ENCODE results near the gene BRSK2. TPM values are rescaled to one million over a fixed set of nuclear protein-coding genes. Genes with fewer than 3 reads are reported as not detected.

The BRSK2 gene
- total RNA-seq, 3 donors from 2014 or later (not counting 1 experiment from before 2014, with no cell fraction given): 0.11 to 0.14 TPM; not detected in 1

GRCh38 chr11:1511937-1512496 is 122.3 kb downstream of the BRSK2 start:
- intact Hi-C loops (cut with micrococcal nuclease): no loop called here
- H3K4me1 ChIP-seq (ENCODE audit: control insufficient read depth, insufficient read depth, low read length): peaks cover 50% of the 10 kb centered on the region
- Mint-ChIP-seq H3K4me1 (peaks cover 50 to 83% of the 10 kb centered on the region in 2 donors), H3K9me3 (no peaks in the 10 kb centered on the region), H3K27ac (peak overlapping the region; percentile 26 to 55), H3K4me3 (no peak overlapping the region), H3K36me3 (no peaks in the 10 kb centered on the region), H3K27me3 (ENCODE audit: low read depth in 2 of 2) (no peaks in the 10 kb centered on the region)
- WGBS (ENCODE audit: insufficient coverage): 84% methylated on average over 12 of the region's 12 CpGs
- H3K27ac ChIP-seq (ENCODE audit: low read length): no peak overlapping the region
- no peaks in the 10 kb centered on the region for H3K9me3 ChIP-seq (ENCODE audit: control insufficient read depth, insufficient read depth, low read length)
- no peak overlapping the region for H3K4me3 ChIP-seq (ENCODE audit: low read length)
- DNase-seq (no peak), ATAC-seq (no peak)
- no peaks in the 10 kb centered on the region for H3K36me3 ChIP-seq (ENCODE audit: control insufficient read depth, insufficient read depth, low read length)
- H3K27me3 ChIP-seq (ENCODE audit: control insufficient read depth, insufficient read depth, low read length): no peaks in the 10 kb centered on the region
- TF ChIP-seq CTCF (IDR thresholded peaks at IDR 0.05): no peak

Other genes with a start within 250 kb of the BRSK2 start
- not detected for gene MUC5AC, start 232.0 kb upstream of the BRSK2 start, total RNA-seq
- gene MUC5B, start 166.9 kb upstream of the BRSK2 start, total RNA-seq: not detected
- gene TOLLIP, start 80.3 kb upstream of the BRSK2 start, total RNA-seq: 10 to 100 TPM; 49.3 to 61.8 (median 54.8) TPM
- gene MOB2, start 96.8 kb downstream of the BRSK2 start, total RNA-seq: 10 to 100 TPM; 61.9 to 79.6 (median 78.5) TPM
- 10 to 100 TPM; 24.1 to 47.3 (median 38.4) TPM for gene DUSP8, start 182.3 kb downstream of the BRSK2 start, total RNA-seq
- not detected for gene KRTAP5-1, start 195.3 kb downstream of the BRSK2 start, total RNA-seq
- gene KRTAP5-2, start 208.4 kb downstream of the BRSK2 start, total RNA-seq: not detected
- gene KRTAP5-3, start 218.5 kb downstream of the BRSK2 start, total RNA-seq: not detected
- not detected for gene KRTAP5-4, start 232.2 kb downstream of the BRSK2 start, total RNA-seq
- not detected for gene KRTAP5-5, start 239.8 kb downstream of the BRSK2 start, total RNA-seq

Measured in natural killer cell (primary cell).